ENCODE data around the gene MISP. TPM values are rescaled to one million over a fixed set of nuclear protein-coding genes. Genes with fewer than 3 reads are reported as not detected.

Gene MISP
- total and polyA plus RNA-seq, 2 of the 8 experiments (the other 6 are each of a cell fraction or from before 2014, with no cell fraction given) = 0.43 to 0.45 TPM

- TF ChIP-seq HDAC2 (IDR thresholded peaks at IDR 0.05; ENCODE audit: borderline replicate concordance in 1 of 2, low read depth in 2 of 2, low read length in 2 of 2) = no peak
- no peak for TF ChIP-seq ASH2L (IDR thresholded peaks at IDR 0.05; ENCODE audit: low read length)
- TF ChIP-seq TCF12 (IDR thresholded peaks at IDR 0.05; ENCODE audit: low read depth, low read length) = no peak
- TF ChIP-seq NANOG (IDR thresholded peaks at IDR 0.05; ENCODE audit: insufficient read depth, low read depth, low read length, poor library complexity, severe bottlenecking) = no peak
- TF ChIP-seq ATF2 (IDR thresholded peaks at IDR 0.05; ENCODE audit: low read length) = no peak
These were observed 3.3 kb upstream of the MISP start (continued) for GRCh38 chr19:747432-748273.
